Vagina (tissue), 2 donors: ENCODE results near the gene LAMP2. TPM values are rescaled to one million over a fixed set of nuclear protein-coding genes. Genes with fewer than 3 reads are reported as not detected.
A peak's percentile ranks its signal among the peaks of the same experiment; 100 is the strongest.

Experiments
- DNase-seq, 2 donors: peaks; one replicate each; pipeline ENCODE4 v3.0.0-alpha.2; 2017; ENCODE audit errors: extremely low spot score in 2 of 2
- H3K27ac ChIP-seq: fragments of 200-600 bp; sonication (generic); one replicate; pipeline ENCODE4 v1.5.1; 2019
- H3K27me3 ChIP-seq: fragments of 200-600 bp; sonication (generic); one replicate; pipeline ENCODE4 v1.5.1; 2019
- H3K36me3 ChIP-seq, 2 donors: fragments of 200-600 bp; sonication (generic); one replicate each; pipeline ENCODE4 v1.5.1; 2017 to 2019
- H3K4me1 ChIP-seq: fragments of 200-600 bp; sonication (generic); one replicate; pipeline ENCODE4 v1.5.1; 2019
- H3K4me3 ChIP-seq, 2 donors: fragments of 200-600 bp; sonication (generic); 1 replicate in 1 of 2; 2 replicates in 1 of 2; pipeline ENCODE4 v1.5.1; 2016 to 2019
- H3K9me3 ChIP-seq: fragments of 200-600 bp; sonication (generic); one replicate; pipeline ENCODE4 v1.5.1; 2019
- CTCF ChIP-seq, 3 experiments: fragments of 450-650 bp in 2 of 3; fragments of 200-600 bp in 1 of 3; sonication (generic) in 1 of 3; IDR thresholded peaks; one replicate each; pipeline ENCODE4 v1.5.1; 2017 to 2019; ENCODE audit warnings: antibody characterized with exemption in 3 of 3, mild to moderate bottlenecking in 2 of 3, moderate library complexity in 2 of 3
- POLR2A ChIP-seq, 2 donors: fragments of 450-650 bp; IDR thresholded peaks; one replicate each; pipeline ENCODE4 v1.6.1; 2017; ENCODE audit warnings: antibody characterized with exemption in 2 of 2, mild to moderate bottlenecking in 2 of 2, moderate library complexity in 2 of 2
- POLR2AphosphoS5 ChIP-seq, 2 donors: sonication (generic); formaldehyde crosslinking; IDR thresholded peaks; one replicate each; pipeline ENCODE4 v1.9.0; 2017; ENCODE audit warnings: antibody characterized with exemption in 2 of 2, mild to moderate bottlenecking in 2 of 2, low read depth in 1 of 2; ENCODE audit not compliant: insufficient read depth in 1 of 2
- intact Hi-C: fragments of 100-400 bp; cut with DNase I; formaldehyde crosslinking; loops from one replicate; pipeline ENCODE4 v1.15.1; 2023
- total RNA-seq: library from RNA; depleted of rRNA; stranded (reverse); fragments of >200 nt; gene quantifications from one replicate; pipeline ENCODE4 v1.2.3, GENCODE V29; 2016

The LAMP2 gene
- total RNA-seq, 1 donor from 2014 or later = 106 TPM

DNA sequence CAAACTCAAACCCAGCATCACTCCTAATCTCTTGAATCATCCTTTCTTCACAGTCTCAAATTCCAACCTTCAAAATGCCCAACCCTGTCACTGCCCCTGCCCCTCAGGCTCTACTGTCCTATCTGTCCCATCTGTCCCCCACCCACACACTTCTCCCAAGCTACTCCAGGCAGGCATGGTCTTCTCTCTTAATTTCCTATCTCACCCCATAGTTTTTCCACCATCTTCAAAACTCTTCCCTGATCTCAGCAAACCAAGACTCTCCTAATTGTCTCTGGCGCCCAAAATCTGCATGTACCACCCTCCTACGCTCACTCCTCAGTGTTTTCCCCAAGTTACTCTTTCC, 644 bp downstream of the LAMP2 start:
- no peaks in the 10 kb centered on the region for H3K36me3 ChIP-seq
- H3K9me3 ChIP-seq = no peaks in the 10 kb centered on the region
- no peaks in the 10 kb centered on the region for H3K27me3 ChIP-seq
- peak overlapping the region; percentile 88 for H3K27ac ChIP-seq
- TF ChIP-seq POLR2A (IDR thresholded peaks at IDR 0.05) (no peak), CTCF (IDR thresholded peaks at IDR 0.05) (no peak), POLR2AphosphoS5 (IDR thresholded peaks at IDR 0.05; ENCODE audit: insufficient read depth in 1 of 2, low read depth in 1 of 2) (no peak)
- intact Hi-C loops = no loop called here
- H3K4me1 ChIP-seq = peaks cover 18% of the 10 kb centered on the region
- no peak for DNase-seq
- peak overlapping the region; percentile 63 to 67 for H3K4me3 ChIP-seq

- H3K9me3 ChIP-seq = no peaks in the 10 kb centered on the region
- no peaks in the 10 kb centered on the region for H3K27me3 ChIP-seq
- H3K4me1 ChIP-seq = peaks cover 22% of the 10 kb centered on the region
- no peak for TF ChIP-seq POLR2AphosphoS5 (IDR thresholded peaks at IDR 0.05; ENCODE audit: insufficient read depth in 1 of 2, low read depth in 1 of 2)
- no peak for TF ChIP-seq CTCF (IDR thresholded peaks at IDR 0.05)
- no peak for TF ChIP-seq POLR2A (IDR thresholded peaks at IDR 0.05)
- peak overlapping the region; percentile 63 to 67 for H3K4me3 ChIP-seq
- H3K36me3 ChIP-seq = no peaks in the 10 kb centered on the region
- H3K27ac ChIP-seq = peak overlapping the region; percentile 88
- intact Hi-C loops = no loop called here
- DNase-seq = no peak
Observed at GRCh38 chrX:120468071-120468470, 1.0 kb downstream of the LAMP2 start.

GRCh38 chrX:120464411-120464810, 4.7 kb downstream of the LAMP2 start:
- Histone ChIP-seq H3K9me3 (no peaks in the 10 kb centered on the region), H3K36me3 (no peaks in the 10 kb centered on the region), H3K27me3 (no peaks in the 10 kb centered on the region), H3K4me3 (no peak overlapping the region), H3K4me1 (peaks cover 23% of the 10 kb centered on the region), H3K27ac (no peak overlapping the region)
- no peak for DNase-seq
- intact Hi-C loops = no loop called here
- no peak for TF ChIP-seq POLR2A (IDR thresholded peaks at IDR 0.05)
- no peak for TF ChIP-seq POLR2AphosphoS5 (IDR thresholded peaks at IDR 0.05; ENCODE audit: insufficient read depth in 1 of 2, low read depth in 1 of 2)
- TF ChIP-seq CTCF (IDR thresholded peaks at IDR 0.05) = no peak

DNA sequence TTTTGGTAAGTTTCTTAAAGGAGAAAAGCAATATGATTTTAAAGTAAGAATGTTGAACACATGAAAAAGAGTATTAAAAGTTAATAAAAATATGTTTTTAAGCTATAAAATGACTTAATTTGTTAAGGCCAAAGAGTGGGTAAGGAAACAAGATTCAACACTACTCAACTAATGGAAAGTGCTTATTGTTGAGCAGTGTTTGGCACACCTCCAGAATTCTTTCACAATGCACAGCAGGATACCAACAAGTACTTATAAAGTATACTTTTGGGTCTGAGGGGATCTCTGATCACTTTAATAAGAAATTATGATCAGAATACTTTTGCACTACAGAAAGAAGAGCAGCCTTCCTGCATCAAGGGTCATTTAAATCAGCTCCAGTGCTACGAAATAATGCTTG, 5.9 kb downstream of the LAMP2 start:
- no peak overlapping the region for H3K27ac ChIP-seq
- TF ChIP-seq POLR2AphosphoS5 (IDR thresholded peaks at IDR 0.05; ENCODE audit: insufficient read depth in 1 of 2, low read depth in 1 of 2) = no peak
- no peak for TF ChIP-seq CTCF (IDR thresholded peaks at IDR 0.05)
- no peak for TF ChIP-seq POLR2A (IDR thresholded peaks at IDR 0.05)
- intact Hi-C loops = no loop called here
- no peaks in the 10 kb centered on the region for H3K9me3 ChIP-seq
- no peaks in the 10 kb centered on the region for H3K27me3 ChIP-seq
- DNase-seq = no peak
- no peak overlapping the region for H3K4me3 ChIP-seq
- H3K4me1 ChIP-seq = peaks cover 23% of the 10 kb centered on the region
- no peaks in the 10 kb centered on the region for H3K36me3 ChIP-seq

DNA sequence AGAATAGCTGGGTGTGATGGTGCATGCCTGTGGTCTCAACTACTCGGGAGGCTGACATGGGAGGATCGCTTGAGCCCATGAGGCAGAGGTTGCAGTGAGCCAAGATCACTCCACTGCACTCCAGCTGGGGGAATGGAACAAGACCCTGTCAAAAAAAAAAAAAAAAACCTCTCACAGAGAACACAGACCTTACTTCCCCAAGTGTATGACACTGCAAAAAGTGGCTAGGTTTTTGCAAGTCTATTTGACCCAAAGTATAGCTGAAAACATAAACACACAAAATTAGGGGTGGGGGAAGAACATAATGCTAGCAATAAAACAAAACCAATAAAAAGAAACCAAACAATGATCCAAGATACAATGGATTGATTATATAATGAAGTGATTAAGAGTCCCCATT, 6.7 kb downstream of the LAMP2 start:
- Histone ChIP-seq H3K4me1 (peaks cover 19% of the 10 kb centered on the region), H3K4me3 (no peak overlapping the region)
- no peak for TF ChIP-seq POLR2A (IDR thresholded peaks at IDR 0.05)

GRCh38 chrX:120459309-120459708, 9.8 kb downstream of the LAMP2 start:
- Histone ChIP-seq H3K9me3 (no peaks in the 10 kb centered on the region), H3K27me3 (no peaks in the 10 kb centered on the region), H3K4me3 (no peak overlapping the region), H3K4me1 (peaks cover 19% of the 10 kb centered on the region), H3K36me3 (peaks cover 0 to 2% of the 10 kb centered on the region in 2 donors), H3K27ac (no peak overlapping the region)
- intact Hi-C loops = no loop called here
- DNase-seq = no peak
- TF ChIP-seq POLR2A (IDR thresholded peaks at IDR 0.05) = no peak
- no peak for TF ChIP-seq POLR2AphosphoS5 (IDR thresholded peaks at IDR 0.05; ENCODE audit: insufficient read depth in 1 of 2, low read depth in 1 of 2)
- TF ChIP-seq CTCF (IDR thresholded peaks at IDR 0.05) = no peak

More for the DNA sequence above, 6.7 kb downstream of the LAMP2 start:
- no peaks in the 10 kb centered on the region for H3K27me3 ChIP-seq
- H3K27ac ChIP-seq = no peak overlapping the region
- no peaks in the 10 kb centered on the region for H3K36me3 ChIP-seq
- DNase-seq = no peak
- intact Hi-C loops = no loop called here
- H3K9me3 ChIP-seq = no peaks in the 10 kb centered on the region
